Esophagus squamous epithelium (tissue), 5 donors: Measurements from ENCODE around the gene GPX5. TPM values are rescaled to one million over a fixed set of nuclear protein-coding genes. Genes with fewer than 3 reads are reported as not detected.
"Not testable (repeated sequence)": the region's sequence is repeated elsewhere in the genome, so short reads cannot be mapped to it uniquely, and the experiment has no call there.

Experiments
- DNase-seq: peaks from one replicate; lab custom pipeline; 2025; lab: John Stamatoyannopoulos, UW
- H3K27ac ChIP-seq, 4 donors: fragments of 200-600 bp; sonication (generic); one replicate each; pipeline ENCODE4 v1.5.1; 2016 to 2019; ENCODE audit warnings: mild to moderate bottlenecking in 1 of 4
- H3K27me3 ChIP-seq, 4 donors: fragments of 200-600 bp; sonication (generic); 1 replicate in 3 of 4; 2 replicates in 1 of 4; pipeline versions ENCODE4 v1.5.1 to v1.6.0; 2017 to 2021; ENCODE audit warnings: antibody characterized with exemption in 1 of 4
- H3K36me3 ChIP-seq, 3 donors: fragments of 200-600 bp; sonication (generic); one replicate each; pipeline ENCODE4 v1.5.1; 2016 to 2019
- H3K4me1 ChIP-seq, 3 donors: fragments of 200-600 bp; sonication (generic); one replicate each; pipeline ENCODE4 v1.5.1; 2017 to 2019
- H3K4me3 ChIP-seq, 4 donors: fragments of 200-600 bp; sonication (generic); 1 replicate in 3 of 4; 2 replicates in 1 of 4; pipeline ENCODE4 v1.5.1; 2016 to 2019; ENCODE audit warnings: mild to moderate bottlenecking in 2 of 4, moderate library complexity in 1 of 4
- H3K9me3 ChIP-seq, 3 donors: fragments of 200-600 bp; sonication (generic); one replicate each; pipeline ENCODE4 v1.5.1; 2016 to 2019
- CTCF ChIP-seq, 6 experiments: fragments of 450-650 bp in 4 of 6; fragments of 200-600 bp in 2 of 6; sonication (generic) in 2 of 6; IDR thresholded peaks; one replicate each; pipeline ENCODE4 v1.5.1; 2016 to 2019; ENCODE audit warnings: antibody characterized with exemption in 6 of 6, mild to moderate bottlenecking in 4 of 6, moderate library complexity in 4 of 6
- POLR2A ChIP-seq, 4 donors: fragments of 450-650 bp; IDR thresholded peaks; one replicate each; pipeline ENCODE4 v1.6.1; 2017; ENCODE audit warnings: antibody characterized with exemption in 4 of 4, mild to moderate bottlenecking in 4 of 4, moderate library complexity in 3 of 4
- WGBS, 2 donors: methylation state at CpG; one replicate each; pipeline ENCODE4 v1.1.5; 2018; 5-methylcytosine and 5-hydroxymethylcytosine counted together
- intact Hi-C: fragments of 100-400 bp; cut with DNase I; formaldehyde crosslinking; loops from one replicate; pipeline ENCODE4 v1.15.0; 2022
- total RNA-seq, 4 donors: library from RNA; depleted of rRNA; stranded (reverse); fragments of >200 nt; gene quantifications; one replicate each; pipeline ENCODE4 v1.1.0, GENCODE V29; 2016
- donor health status: DM: yes; HTN: yes; CAD: no.

Gene GPX5
- total RNA-seq, 4 donors from 2014 or later = not detected

- no peaks in the 10 kb centered on the region for H3K36me3 ChIP-seq
- peaks cover 0 to 14% (median 0%) of the 10 kb centered on the region in 4 donors for H3K27me3 ChIP-seq
- no peaks in the 10 kb centered on the region for H3K4me1 ChIP-seq
- WGBS, 2 donors = 93 to 95% methylated on average over 1 of the region's 1 CpG
- no peak for DNase-seq
- no peak overlapping the region for H3K4me3 ChIP-seq
- TF ChIP-seq CTCF (IDR thresholded peaks at IDR 0.05) (no peak), POLR2A (IDR thresholded peaks at IDR 0.05) (no peak)
- intact Hi-C loops = no loop called here
- no peak overlapping the region for H3K27ac ChIP-seq
- H3K9me3 ChIP-seq = no peaks in the 10 kb centered on the region
These were observed 19.9 kb upstream of the GPX5 start for GRCh38 chr6:28505733-28506132.

DNA sequence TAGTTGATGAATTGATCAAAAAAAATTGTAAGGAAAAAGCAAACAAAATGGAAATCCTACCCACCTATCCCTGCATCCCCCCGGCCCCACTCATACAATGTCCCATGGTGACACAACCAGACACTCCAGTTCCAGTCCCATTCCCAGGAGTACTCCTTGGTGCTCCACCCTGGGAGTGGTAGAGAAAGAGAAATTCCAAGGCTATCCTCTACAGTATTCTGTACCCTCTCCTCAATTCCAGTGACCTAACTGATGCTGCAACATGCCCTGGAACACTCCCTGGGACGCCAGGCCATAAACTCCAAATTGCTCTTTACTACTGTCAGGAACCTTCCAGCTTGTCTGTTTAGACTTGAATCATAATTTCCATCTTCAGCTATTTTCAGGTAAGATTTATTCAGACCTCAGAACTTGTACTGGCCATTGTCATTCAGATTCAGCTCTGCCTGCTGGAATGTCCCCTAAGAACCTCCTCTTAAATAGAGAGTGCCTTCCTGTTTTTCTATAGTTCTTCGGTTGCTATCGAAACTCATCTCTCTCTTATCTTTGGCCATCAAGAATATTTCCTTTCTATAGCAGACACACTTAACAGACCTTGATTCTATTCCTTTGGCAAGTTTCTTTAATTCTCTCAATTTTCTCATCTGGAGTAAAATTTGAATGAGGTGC lies 18.7 kb upstream of the GPX5 start:
- no peaks in the 10 kb centered on the region for H3K9me3 ChIP-seq
- TF ChIP-seq CTCF (IDR thresholded peaks at IDR 0.05) (no peak), POLR2A (IDR thresholded peaks at IDR 0.05) (no peak)
- no peaks in the 10 kb centered on the region for H3K36me3 ChIP-seq
- H3K4me1 ChIP-seq = no peaks in the 10 kb centered on the region
- no peak overlapping the region for H3K27ac ChIP-seq
- intact Hi-C loops = no loop called here
- no peak overlapping the region for H3K4me3 ChIP-seq
- no peak for DNase-seq
- H3K27me3 ChIP-seq = peaks cover 0 to 14% (median 0%) of the 10 kb centered on the region in 4 donors
- WGBS, 2 donors = 36 to 37% methylated on average over 4 of the region's 4 CpGs

GRCh38 chr6:28511628-28512300 lies 13.9 kb upstream of the GPX5 start:
- H3K4me3 ChIP-seq = no peak overlapping the region
- peaks cover 0 to 13% (median 0%) of the 10 kb centered on the region in 4 donors for H3K27me3 ChIP-seq
- no peak for TF ChIP-seq CTCF (IDR thresholded peaks at IDR 0.05)
- TF ChIP-seq POLR2A (IDR thresholded peaks at IDR 0.05) = no peak
- no peak for DNase-seq
- H3K9me3 ChIP-seq = no peaks in the 10 kb centered on the region
- WGBS, 2 donors = 92 to 100% methylated on average over 3 to 9 of the region's 51 CpGs
- H3K4me1 ChIP-seq = no peaks in the 10 kb centered on the region
- H3K36me3 ChIP-seq = no peaks in the 10 kb centered on the region
- H3K27ac ChIP-seq = no peak overlapping the region
- intact Hi-C loops = no loop called here

DNA sequence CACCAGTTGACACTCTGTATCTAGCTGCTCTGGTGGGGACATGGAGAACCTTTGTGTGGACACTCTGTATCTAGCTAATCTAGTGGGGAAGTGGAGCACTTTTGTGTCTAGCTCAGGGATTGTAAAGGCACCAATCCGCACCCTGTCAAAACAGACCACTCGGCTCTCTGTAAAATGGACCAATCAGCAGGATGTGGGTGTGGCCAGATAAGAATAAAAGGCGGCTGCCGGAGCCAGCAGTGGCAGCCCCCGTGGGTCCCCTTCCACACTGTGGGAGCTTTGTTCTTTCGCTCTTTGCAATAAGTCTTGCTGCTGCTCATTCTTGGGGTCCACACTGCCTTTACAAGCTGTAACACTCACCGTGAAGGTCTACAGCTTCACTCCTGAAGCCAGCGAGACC lies 13.3 kb upstream of the GPX5 start:
- DNase-seq, H3K4me1 ChIP-seq, H3K4me3 ChIP-seq, H3K36me3 ChIP-seq, H3K27ac ChIP-seq, intact Hi-C loops, H3K9me3 ChIP-seq: not testable (repeated sequence)
- 91 to 100% methylated on average over 1 to 8 of the region's 8 CpGs for WGBS, 2 donors
- H3K27me3 ChIP-seq = peaks cover 0 to 14% (median 0%) of the 10 kb centered on the region in 4 donors

- TF ChIP-seq POLR2A (IDR thresholded peaks at IDR 0.05) (no peak), CTCF (IDR thresholded peaks at IDR 0.05) (no peak)
- DNase-seq = no peak
- intact Hi-C loops = no loop called here
- Histone ChIP-seq H3K9me3 (no peaks in the 10 kb centered on the region), H3K27ac (no peak within 1 kb of the TSS), H3K4me3 (no peak within 1 kb of the TSS), H3K36me3 (no peaks in the 10 kb centered on the region), H3K4me1 (no peaks in the 10 kb centered on the region), H3K27me3 (peaks cover 0 to 24% (median 0%) of the 10 kb centered on the region in 4 donors)
- whole genome bisulfite sequencing, 2 donors = 32 to 45% methylated on average over 4 of the region's 4 CpGs
These were observed 10.0 kb upstream of the GPX5 start, which contains the start of gene GPX6 for GRCh38 chr6:28515676-28516075. TSS of gene GPX6 (minus strand) at chr6:28515793. CDS start at chr6:28515743, 50 bp downstream.
